NOMO-1 treated with DMSO at 0.1 percent for 48 hours (cell line): ENCODE data around the gene ST3GAL4.

Experiments
- DNase-seq: peaks from one replicate; lab custom pipeline; 2025; ENCODE audit not compliant: unreplicated experiment; lab: John Stamatoyannopoulos, UW

ST3GAL4 gene

DNA sequence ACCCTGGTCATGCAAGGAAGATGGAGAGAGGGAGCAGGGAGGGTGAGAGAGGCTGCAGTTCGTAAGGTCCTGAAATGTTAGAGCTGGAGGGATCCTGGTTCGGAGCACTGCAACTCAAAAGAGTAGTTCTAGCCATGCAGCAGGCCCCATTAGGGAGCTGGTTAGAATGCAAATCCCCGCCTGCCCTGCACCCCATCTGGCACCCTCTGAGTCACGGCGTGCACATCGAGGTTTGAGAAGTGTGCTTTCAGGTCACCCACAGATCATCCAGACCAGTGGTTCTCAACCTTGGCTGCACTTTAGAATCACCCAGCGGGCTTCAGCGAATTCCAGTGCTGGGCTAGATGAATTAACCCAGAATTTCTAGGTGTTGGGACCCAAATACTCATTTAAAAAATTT is 48.2 kb downstream of the ST3GAL4 start:
- no peak for DNase-seq

GRCh38 chr11:126404367-126404766 is 48.9 kb downstream of the ST3GAL4 start:
- DNase-seq: no peak

DNA sequence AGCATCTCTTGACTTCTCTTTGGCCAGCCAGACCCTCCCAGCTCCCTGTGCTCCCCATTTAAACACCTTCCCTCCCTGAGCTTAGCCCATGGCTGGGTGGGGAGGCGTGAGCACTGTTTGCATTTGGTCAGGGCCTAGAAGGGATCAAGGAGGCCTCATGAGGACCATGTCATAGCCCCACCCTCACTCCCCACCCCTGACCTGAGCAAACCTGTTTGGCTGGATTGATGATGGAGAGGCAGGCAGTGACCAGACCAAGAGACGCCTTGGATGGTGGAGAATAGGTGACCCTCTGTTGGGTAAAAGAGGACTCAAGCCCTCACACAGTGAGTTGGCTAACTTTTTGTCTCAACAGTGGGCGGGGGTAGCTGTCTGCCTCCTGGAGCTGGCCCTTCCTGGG is 49.9 kb downstream of the ST3GAL4 start:
- DNase-seq: no peak

- no peak for DNase-seq
Observed at GRCh38 chr11:126405906-126406305, 50.4 kb downstream of the ST3GAL4 start.

- DNase-seq: no peak
Observed at GRCh38 chr11:126406368-126406767, 50.9 kb downstream of the ST3GAL4 start.

DNA sequence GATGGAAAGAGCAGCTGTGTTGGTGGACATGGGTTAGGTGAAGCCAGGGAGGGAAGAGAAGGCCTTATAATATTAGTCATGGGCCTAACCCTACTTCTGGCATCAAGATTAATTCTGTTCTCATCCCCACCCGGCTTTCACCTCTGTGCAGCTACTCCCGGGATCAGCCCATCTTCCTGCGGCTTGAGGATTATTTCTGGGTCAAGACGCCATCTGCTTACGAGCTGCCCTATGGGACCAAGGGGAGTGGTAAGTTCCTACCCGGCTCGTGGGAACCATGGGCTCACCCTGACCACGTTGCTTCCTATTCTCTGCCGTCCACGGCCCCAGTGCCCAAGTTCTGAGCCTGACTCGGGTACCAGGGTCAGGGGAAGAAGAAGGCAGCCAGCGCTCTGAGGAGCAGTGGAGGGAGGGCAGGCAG is 51.6 kb downstream of the ST3GAL4 start:
- no peak for DNase-seq

DNA sequence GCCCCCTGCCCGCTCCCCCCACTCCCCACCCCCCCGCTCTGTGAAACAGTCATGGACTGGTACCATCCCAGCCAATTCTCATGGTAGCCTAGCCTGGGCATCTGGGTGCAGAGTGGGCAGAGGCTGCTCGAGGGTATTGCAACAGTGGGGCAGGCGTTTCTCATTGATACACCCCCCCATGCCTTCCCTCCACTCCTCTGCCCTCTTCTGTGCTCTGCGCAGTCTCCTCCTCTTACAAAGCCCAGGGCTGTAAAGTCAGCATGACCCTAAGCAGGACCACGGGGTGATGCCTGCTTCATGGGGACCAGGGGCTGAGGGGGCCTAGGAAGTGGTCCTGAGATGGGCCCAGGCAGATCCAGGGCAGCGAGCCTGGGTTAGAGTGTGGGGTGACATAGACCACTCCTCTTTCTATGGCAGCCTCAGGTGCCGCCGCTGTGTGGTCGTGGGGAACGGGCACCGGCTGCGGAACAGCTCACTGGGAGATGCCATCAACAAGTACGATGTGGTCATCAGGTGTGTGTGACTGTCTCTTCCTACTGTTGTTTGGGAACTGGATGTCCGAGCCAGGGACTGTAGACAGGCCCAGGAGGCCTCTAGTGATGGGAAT is 52.3 kb downstream of the ST3GAL4 start:
- DNase-seq: no peak

DNA sequence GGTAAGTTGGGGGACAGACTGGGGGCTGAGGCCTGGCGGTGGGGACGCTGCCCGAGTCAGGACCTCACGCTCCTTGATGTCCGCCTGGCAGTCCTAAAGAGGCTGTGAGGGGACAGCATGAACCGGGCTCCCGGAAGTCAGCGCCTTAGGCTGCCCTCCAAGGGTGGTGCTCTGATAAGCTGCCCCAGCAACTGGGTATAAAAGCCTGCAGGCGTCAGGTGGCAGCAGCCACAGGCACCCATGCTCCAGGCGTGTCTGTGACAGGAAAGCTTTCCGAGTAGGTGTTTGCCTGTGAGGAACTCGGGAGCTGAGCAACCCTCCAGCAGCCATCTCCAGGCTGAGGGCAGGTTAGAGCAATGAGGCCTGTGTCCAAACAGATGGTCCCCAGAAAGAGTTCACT is 53.0 kb downstream of the ST3GAL4 start:
- DNase-seq: no peak

GRCh38 chr11:126408901-126409619 is 53.6 kb downstream of the ST3GAL4 start:
- DNase-seq: no peak

- DNase-seq: no peak
Observed at GRCh38 chr11:126409620-126409985, 54.1 kb downstream of the ST3GAL4 start.

GRCh38 chr11:126410649-126411048 is 55.2 kb downstream of the ST3GAL4 start:
- DNase-seq: no peak

- DNase-seq: no peak
Observed at GRCh38 chr11:126411971-126412381, 56.5 kb downstream of the ST3GAL4 start.

DNA sequence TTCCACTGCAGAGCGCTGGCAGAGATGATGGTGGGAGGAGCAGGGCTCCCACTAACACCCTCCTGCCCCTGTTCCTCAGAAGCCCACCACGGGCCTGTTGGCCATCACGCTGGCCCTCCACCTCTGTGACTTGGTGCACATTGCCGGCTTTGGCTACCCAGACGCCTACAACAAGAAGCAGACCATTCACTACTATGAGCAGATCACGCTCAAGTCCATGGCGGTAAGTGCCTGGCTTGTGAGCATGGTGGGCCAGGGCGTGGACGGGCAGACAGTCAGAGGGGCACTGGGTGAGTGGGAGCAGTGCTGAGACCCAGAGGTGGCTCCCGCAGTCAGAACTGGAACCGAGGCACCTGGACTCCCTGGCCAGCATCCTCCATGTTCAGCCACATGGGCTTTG is 57.9 kb downstream of the ST3GAL4 start:
- DNase-seq: no peak

GRCh38 chr11:126413843-126414405 is 58.4 kb downstream of the ST3GAL4 start:
- DNase-seq: no peak

DNA sequence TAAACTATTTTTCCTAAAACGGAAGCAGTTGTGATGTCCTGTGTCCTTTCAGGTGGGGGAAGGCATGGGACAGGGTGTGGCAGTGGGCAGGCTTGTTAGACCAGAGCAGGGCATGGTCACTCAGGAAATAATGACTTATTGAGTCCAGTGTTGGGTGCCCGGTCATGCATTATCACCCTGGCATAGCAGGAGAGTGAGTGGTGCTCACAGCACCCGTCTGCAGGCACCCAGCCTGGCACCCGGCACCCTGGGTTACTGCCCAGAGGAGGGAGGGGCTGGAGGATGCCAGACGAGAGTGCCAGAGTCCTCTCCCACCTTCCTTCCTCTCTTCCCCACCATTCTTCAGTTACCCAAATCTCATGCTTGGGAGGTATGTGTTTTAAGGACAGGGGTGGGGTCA is 59.1 kb downstream of the ST3GAL4 start:
- no peak for DNase-seq

DNA sequence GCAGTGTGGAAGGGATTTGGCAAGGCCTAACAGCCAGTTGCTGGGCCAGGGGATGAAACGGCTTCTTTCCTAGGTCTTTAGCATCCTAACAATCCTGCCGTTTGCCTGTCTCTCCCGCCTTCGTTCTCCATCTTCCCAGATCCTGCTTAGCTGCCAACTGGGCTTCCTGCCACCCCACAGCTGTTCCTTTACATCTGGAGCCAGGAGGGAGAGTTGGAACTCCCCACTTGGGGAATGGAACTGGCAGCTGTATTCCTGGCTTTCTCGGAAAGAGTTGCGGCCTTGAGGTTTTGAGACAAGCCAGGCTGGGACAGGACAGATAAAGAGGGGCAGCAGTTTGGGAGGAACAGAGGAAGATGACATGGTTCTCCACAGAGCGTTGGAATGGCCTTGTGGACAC is 59.6 kb downstream of the ST3GAL4 start:
- DNase-seq: no peak

DNA sequence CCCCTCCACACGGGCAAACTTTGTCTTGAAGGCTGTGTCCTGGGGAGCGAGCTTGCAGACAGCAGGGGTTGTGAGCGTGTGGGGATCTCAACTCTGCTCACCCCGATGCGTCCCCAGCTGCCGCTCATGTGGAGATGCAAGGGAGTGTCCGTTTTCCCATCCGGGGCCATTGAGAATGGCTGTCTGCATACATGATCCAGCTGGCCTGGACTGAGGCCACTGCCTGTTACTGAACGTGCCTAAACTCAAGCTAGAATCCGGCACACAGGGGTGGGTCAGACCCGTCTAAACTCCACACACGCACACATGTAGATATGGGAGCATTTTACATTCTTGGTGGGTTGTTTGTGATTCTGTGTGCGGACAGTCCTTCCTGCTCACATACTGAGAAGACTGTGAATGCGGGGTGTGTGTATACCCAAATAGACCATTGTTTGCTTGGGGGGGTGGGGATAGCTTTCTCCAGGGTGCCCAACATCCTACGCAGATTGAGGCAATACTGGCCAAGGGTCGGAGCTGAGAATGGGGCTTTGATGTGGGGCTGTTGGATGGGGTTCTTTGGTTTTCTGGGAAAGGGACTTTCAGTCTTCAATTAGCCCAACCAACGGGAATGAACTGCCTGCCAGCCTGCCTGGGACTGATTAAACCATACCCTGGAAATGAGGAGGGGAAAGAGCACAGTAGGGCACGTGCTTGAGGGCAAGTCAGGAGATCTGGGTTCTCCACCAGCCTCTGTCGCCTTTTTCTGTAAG is 60.4 kb downstream of the ST3GAL4 start:
- no peak for DNase-seq

GRCh38 chr11:126416542-126417090 is 61.1 kb downstream of the ST3GAL4 start:
- DNase-seq: no peak

GRCh38 chr11:126417091-126417862 is 61.8 kb downstream of the ST3GAL4 start:
- DNase-seq: no peak

GRCh38 chr11:126418887-126419286 is 63.4 kb downstream of the ST3GAL4 start:
- DNase-seq: no peak
